ENCODE results near the gene NDUFV1.
A peak's percentile ranks its signal among the peaks of the same experiment; 100 is the strongest.
"Not testable (repeated sequence)": the region's sequence is repeated elsewhere in the genome, so short reads cannot be mapped to it uniquely, and the experiment has no call there.

The NDUFV1 gene

DNA sequence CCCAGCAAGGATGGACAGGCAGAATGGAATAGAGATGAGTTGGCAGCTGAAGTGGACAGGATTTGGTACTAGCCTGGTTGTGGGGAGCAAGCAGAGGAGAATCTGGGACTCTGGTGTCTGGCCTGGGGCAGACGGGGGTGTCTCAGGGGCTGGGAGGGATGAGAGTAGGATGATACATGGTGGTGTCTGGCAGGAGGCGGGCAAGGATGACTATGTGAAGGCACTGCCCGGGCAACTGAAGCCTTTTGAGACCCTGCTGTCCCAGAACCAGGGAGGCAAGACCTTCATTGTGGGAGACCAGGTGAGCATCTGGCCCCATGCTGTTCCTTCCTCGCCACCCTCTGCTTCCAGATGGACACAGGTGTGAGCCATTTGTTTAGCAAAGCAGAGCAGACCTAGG lies 20.8 kb upstream of the NDUFV1 start:
- no peak overlapping the region for H3K4me3 ChIP-seq (ENCODE audit: low read depth, low read length)

DNA sequence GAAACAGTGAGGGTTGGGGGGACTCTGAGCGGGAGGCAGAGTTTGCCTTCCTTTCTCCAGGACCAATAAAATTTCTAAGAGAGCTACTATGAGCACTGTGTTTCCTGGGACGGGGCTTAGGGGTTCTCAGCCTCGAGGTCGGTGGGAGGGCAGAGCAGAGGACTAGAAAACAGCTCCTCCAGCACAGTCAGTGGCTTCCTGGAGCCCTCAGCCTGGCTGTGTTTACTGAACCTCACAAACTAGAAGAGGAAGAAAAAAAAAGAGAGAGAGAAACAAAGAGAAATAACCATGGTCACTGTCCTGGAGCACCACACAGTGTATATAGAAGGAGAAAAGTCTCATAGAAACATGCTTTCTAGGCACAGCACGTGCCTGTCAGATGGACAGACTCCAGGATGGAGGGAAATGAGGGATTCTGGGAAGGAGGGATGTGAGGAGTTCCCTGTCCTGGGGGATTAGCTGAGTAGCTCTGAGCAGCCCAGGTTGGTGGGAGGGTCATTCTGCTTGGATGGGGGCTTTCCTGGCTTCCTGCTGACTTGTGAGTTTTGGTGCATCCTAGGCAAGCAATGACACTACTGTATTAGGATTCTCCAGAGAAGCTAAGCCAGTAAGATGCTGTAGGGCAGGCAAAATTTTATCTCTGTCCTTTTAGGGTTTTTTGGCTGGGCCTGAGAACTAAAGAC lies 20.0 kb upstream of the NDUFV1 start:
- H3K4me3 ChIP-seq (ENCODE audit: low read depth, low read length): no peak overlapping the region

DNA sequence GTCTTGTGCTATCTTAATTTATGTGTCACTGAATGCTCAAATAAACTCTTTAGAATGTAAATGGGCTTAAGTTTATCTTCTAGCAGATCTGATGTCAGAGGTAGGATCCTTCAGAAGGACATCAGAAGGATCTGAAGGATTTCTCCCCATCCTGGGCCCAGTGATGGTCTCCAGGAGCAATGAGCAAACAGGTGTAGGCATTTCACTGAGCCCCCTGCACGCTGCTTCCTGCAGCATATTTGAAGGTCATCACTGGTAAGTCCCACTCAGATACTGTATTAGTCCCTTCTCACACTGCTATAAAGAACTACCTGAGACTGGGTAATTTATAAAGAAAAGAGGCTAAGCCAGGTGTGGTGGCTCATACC lies 18.6 kb upstream of the NDUFV1 start:
- H3K4me3 ChIP-seq (ENCODE audit: low read depth, low read length): no peak overlapping the region

DNA sequence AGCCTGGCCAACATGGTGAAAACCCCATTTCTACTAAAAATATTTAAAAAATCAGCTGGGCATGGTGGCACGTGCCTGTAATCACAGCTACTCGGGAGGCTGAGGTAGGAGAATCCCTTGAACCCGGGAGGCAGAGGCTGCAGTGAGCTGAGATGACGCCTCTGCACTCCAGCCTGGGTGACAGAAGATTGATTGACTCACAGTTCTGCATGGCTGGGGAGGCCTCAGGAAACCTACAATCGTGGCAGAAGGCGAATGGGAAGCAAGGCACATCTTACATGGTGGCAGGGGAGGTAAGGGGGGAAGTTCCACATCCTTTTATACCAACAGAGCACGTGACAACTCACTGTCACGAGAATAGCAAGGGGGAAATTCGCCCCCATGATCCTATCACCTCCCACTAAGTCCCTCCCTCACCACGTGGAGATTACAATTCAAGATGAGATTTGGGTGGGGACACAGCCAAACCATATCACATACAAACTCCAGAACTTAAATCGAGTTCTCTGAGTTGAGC lies 17.8 kb upstream of the NDUFV1 start:
- not testable (repeated sequence) for H3K4me3 ChIP-seq (ENCODE audit: low read depth, low read length)

DNA sequence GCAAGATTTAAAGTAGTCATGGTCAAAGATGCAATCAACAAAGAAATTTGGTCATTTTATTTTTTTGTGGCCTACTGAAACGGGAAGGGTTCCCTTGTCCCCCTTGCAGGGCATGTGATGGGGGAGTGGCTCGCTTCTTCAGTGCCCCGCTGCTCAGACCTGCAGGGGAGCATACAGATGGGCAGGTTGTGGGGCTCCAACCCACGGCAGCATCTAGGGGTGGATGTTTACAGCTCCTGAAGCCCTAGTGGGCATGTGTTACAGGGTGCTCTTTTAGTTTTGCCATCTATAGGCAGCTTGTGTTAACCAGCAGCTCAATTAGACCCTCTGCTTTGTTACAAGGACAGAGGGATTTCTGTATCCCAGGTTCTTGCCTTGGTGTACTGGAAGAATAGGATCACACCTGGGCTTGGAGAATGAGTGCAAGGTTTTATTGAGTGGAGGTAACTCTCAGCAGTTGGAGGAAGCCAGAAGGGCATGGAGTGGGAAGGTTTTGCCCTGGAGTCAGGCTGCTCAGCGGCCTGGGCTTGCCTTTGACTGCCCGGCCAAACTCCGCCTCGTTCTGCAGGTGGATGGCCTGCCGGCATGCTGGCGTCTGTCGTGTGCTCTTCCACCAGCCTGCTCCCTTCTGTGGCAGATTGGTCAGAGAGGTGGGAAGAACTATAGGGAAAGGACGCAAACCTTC lies 13.7 kb upstream of the NDUFV1 start:
- no peak overlapping the region for H3K4me3 ChIP-seq (ENCODE audit: low read depth, low read length)

DNA sequence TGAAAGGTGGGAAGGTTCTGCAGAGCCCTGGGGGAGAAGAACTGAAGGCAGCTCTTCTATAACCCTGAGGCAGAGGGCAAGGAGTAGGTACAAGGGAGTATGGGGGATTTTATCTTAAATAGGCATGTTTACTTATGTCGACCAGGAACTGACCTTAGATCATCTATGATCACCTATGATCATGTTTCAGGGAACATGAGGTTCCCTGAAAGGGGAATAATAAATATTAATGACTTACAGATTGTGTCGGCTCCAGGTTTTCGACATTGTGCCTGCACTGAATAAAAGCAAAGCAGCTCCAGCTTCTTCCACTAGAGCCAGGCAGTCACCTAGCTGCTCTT lies 13.2 kb upstream of the NDUFV1 start:
- H3K4me3 ChIP-seq (ENCODE audit: low read depth, low read length): no peak overlapping the region

DNA sequence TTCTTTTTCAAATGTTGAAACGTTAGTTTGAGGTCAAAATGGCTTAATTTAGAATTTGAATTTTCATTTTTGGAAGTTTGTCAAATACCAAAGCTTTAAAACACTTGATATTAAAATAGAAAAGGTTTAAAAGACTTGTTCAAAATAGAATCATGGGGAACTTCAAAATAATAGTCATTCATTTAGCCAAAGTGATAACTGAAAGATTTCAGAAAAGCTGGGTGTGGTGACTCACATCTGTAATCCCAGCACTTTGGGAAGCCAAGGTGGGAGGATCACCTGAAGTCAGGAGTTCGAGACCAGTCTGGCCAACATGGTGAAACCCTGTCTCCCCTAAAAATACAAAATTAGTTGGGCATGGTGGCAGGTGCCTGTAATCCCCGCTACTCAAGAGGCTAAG lies 12.3 kb upstream of the NDUFV1 start:
- H3K4me3 ChIP-seq (ENCODE audit: low read depth, low read length): no peak overlapping the region

DNA sequence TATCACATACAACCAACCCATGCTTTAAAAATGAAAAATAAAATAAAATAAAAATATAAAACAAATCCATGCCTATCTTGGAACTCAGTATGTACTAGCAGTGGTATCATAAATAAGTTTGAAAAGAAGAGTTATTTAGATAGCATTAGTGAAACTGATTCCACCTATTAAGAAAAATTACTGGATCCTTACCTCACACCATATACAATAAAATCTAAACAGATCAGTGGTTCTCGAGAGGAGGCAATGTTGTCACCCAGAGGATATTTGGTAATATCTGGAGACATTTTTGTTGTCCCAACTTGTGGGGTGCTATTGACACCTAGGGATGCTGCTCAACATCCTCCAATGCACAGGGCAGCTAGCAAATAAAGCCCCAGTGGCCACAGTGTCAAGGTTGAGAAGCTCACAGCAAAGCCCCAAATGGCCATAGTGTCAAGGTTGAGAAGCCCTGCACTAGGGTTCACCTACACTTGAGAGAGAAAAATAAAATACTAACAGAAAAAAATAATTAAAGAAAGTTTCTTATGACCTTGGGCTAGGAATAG lies 9.9 kb upstream of the NDUFV1 start:
- H3K4me3 ChIP-seq (ENCODE audit: low read depth, low read length): no peak overlapping the region

DNA sequence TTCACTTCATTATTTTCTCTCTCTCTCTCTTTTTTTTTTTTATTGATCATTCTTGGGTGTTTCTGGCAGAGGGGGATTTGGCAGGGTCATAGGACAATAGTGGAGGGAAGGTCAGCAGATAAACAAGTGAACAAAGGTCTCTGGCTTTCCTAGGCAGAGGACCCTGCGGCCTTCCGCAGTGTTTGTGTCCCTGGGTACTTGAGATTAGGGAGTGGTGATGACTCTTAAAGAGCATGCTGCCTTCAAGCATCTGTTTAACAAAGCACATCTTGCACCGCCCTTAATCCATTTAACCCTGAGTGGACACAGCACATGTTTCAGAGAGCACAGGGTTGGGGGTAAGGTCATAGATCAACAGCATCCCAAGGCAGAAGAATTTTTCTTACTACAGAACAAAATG lies 9.3 kb upstream of the NDUFV1 start:
- not testable (repeated sequence) for H3K4me3 ChIP-seq (ENCODE audit: low read depth, low read length)

DNA sequence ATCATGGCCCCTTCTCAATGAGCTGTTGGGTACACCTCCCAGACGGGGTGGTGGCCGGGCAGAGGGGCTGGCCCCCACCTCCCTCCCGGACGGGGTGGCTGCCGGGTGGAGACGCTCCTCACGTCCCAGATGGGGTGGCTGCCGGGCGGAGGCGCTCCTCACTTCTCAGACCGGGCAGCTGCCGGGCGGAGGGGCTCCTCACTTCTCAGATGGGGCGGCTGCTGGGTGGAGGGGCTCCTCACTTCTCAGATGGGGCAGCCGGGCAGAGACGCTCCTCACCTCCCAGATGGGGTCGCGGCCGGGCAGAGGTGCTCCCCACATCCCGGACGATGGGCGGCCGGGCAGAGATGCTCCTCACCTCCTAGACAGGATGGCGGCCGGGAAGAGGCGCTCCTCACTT lies 8.8 kb upstream of the NDUFV1 start:
- not testable (repeated sequence) for H3K4me3 ChIP-seq (ENCODE audit: low read depth, low read length)

DNA sequence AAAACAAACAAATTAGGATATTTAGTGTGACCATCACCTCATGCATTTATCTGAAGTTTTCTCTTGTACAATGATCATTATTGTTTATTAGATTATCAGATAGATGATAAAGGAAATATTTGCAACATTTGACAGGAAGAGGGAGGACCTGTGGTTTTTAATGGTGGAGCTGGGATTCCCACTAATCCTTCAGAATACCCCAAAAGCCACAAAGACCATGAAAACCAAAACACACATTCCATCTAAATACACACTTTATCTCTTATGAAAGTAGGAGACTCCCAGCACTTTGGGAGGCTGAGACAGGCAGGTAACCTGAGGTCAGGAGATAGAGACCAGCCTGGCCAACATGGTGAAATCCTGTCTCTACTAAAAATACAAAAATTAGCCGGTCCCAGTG lies 7.6 kb upstream of the NDUFV1 start:
- no peak overlapping the region for H3K4me3 ChIP-seq (ENCODE audit: low read depth, low read length)

DNA sequence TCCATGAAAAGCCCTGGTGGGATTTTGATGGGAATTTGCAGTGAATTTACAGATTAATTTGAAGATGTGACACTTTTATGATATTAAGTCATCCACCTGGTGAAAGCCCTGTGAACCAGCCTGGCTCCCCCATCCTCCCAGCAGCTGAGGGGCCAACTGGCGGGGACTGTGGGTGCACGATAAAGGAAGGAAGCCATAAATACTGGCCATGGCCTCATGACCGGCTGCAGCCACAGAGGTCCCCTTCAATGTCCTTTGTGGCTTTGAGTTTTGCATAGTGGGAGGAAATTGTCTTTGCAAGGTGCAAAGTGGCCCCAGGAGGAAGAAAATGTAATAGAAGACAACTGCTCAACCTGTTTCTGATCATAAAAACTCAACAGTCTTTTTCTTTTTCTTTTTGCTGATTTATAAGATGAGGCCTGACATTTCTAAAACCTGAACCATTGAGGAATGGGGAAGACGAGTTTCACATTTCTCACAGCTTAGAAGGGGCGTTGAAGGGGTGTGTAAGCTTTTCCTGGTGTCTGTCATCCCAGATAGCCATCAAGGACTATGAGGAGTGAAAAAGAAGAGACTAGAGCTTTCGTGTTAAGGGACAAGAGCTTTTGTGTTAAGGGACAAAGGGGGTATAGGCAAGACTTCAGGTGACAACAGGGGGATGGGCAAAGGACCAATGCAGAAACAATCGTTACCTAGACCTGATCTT lies 6.3 kb upstream of the NDUFV1 start:
- no peak overlapping the region for H3K4me3 ChIP-seq (ENCODE audit: low read depth, low read length)

DNA sequence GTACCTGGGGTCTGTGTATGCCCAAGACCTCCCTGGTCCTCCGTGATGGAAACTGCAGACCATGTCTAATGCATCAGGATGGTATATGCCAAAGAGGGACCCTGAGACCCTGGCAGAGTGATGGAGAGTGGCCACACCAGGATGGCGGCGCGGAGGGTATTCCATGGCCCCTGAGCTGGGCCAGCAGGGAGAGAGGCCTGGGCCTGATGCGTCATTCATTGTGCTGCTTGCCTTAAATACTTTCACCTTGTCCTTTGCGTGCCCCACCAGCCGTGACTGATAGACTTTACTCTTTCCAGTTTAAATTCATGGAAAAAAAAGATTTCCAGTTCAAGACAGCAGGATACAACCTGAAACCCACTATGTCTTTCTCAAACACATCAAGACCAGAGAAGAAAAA lies 5.6 kb upstream of the NDUFV1 start:
- H3K4me3 ChIP-seq (ENCODE audit: low read depth, low read length): no peak overlapping the region

DNA sequence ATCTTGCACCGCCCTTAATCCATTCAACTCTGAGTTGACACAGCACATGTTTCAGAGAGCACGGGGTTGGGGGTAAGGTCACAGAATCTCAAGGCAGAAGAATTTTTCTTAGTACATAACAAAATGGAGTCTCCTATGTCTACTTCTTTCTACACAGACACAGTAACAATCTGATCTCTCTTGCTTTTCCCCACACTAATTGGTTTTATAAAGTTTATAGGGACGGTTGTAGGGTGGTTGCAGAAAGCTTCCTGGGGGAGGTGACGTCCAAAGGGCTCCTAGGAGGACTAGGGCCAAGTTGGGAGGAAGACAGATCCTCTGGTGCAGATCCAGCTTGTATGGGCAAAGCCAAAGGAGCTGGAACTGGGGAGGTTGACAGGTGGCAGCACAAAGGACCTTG lies 2.6 kb upstream of the NDUFV1 start:
- H3K4me3 ChIP-seq (ENCODE audit: low read depth, low read length): not testable (repeated sequence)

DNA sequence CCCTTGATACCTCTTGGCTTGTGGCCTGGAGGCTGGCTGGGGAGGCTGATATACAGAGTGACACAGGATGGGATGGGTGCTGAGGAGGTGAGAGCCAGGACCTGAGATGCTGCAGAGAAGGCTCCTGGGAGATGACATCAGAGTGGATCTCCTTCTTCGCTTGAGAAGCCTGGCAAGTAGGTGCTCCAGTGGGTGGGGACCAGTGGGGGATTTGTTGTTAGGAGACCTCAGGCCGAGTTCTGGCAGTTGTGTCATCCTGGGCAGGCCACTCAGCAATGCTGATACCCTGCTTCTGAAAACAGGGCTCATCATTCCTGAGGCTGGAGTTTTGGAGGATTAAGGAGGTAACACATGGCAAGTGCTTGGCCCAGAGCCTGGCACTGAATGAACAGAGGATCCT lies 1.9 kb upstream of the NDUFV1 start:
- H3K4me3 ChIP-seq (ENCODE audit: low read depth, low read length): no peak overlapping the region

DNA sequence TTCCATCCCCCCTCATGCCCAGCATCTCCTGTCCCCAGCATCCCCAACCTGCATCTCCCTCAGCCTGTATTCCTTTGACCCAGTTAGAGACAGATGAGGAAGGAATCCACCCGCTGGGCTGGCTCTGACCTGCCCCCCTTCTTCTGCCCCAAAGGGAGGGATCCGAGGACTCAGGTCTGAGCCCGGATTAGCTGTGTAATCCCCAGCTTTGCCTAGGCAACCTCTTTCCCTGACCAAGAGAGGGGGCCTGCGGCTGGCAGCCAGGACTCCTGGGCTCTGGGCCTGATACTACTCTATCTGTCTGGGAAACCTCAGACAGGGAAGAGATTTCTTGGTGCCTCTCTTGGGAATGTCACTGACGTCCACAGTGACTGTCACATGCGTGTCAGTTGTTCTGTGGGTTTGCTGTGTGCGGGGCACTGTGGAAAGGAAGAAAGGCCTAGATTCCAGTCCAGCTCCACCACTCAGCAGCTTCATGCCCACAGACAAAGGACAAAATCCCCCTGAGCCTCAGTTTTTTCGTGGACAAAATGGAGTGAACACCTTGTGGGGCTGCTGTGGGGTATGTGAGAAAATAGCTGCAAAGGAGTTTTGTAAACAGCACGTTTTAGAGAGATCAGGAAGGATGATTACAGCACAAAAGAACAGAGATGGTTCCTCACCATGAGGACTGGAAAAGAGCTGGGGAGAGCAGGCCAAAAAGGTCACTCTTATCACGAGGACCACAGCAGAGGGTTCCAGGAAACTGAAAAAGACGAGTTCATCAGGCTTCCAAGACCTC lies 1.3 kb upstream of the NDUFV1 start:
- H3K4me3 ChIP-seq (ENCODE audit: low read depth, low read length): no peak overlapping the region

DNA sequence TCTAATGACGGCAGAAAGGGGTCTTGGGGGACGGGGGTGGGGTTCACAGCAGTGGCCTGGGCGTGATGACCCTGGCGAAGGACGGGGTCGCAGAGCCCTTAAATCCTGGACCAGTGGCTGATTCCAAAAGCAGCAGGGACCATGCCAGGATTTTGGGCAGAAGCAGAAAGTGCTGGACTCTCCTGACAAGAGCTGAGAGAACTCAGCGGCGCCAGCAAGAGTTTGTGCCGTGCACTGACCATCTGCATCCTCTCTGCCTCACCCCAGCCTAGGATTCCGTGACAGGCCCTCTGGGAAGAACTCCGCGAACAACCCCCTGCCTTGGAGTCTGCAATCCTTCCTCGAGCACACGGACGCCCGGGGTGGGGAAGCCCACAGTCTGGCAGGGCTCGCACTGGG lies 644 bp upstream of the NDUFV1 start:
- peak overlapping the region; percentile 94 for H3K4me3 ChIP-seq (ENCODE audit: low read depth, low read length)

DNA sequence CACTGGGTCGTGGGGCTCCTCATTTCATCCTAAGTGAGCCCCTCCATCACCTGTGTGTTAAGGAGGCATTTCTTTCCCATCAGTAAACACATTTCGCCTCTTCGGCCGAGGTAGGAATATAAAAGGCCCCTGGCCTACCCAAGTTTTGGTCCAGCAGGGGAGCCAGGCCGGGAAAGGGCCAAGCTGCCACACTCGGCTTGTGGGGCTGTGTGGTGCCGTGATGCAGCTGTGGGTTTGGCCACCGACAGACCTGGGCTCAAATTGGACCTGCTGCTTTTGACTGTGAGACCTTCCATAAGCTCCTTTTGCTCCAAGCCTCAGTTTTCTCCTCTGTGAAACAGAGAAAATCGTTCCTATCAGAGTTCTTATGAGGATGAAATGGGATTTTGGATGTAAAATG lies 771 bp downstream of the NDUFV1 start:
- H3K4me3 ChIP-seq (ENCODE audit: low read depth, low read length): peak overlapping the region; percentile 94

DNA sequence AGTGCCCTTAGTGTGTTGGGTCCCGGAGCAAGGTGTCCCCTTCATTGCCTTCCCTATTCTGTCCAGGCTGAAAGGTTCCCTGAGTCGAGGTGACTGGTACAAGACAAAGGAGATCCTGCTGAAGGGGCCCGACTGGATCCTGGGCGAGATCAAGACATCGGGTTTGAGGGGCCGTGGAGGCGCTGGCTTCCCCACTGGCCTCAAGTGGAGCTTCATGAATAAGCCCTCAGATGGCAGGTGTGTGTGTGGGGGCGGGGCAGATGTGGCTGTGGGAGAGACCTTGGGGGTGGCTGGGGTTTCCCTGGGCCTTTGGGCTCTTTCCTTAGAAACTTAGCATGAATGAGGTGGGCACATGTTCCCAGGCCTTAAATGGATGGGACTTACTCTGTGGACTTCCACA lies 1.8 kb downstream of the NDUFV1 start:
- H3K4me3 ChIP-seq (ENCODE audit: low read depth, low read length): no peak overlapping the region

DNA sequence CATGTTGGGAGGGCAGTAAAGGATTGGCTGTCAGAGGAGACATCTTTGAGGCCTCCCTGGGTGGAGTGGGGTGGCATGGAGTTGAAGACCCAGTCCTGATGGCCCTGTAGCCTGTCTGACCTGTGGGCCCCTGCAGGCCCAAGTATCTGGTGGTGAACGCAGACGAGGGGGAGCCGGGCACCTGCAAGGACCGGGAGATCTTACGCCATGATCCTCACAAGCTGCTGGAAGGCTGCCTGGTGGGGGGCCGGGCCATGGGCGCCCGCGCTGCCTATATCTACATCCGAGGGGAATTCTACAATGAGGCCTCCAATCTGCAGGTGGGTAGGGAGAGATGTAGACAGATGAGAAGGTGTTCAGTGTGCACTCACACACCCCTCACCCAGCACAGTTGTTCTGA lies 2.6 kb downstream of the NDUFV1 start:
- no peak overlapping the region for H3K4me3 ChIP-seq (ENCODE audit: low read depth, low read length)

DNA sequence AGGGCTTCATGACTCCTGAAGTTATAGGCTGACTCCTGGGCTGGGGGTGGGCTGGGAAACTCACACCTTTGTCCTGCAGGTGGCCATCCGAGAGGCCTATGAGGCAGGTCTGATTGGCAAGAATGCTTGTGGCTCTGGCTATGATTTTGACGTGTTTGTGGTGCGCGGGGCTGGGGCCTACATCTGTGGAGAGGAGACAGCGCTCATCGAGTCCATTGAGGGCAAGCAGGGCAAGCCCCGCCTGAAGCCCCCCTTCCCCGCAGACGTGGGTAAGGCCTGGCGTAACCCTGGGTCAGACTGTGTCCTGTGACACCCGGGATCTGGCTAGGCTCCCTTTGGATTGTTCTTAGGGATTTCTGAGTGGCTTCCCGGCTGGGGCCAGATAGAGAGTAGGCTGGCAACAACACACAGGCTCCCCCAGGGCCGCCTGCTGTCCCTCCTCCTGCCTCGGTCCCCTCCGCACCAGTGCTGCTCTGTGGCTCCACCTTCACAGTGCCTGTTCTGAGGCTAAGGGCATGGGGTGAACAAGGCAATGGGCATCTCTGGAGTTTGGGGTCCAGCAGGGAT lies 3.6 kb downstream of the NDUFV1 start:
- H3K4me3 ChIP-seq (ENCODE audit: low read depth, low read length): no peak overlapping the region

All from iPS-11a (cell line).